ENCODE measurements around the gene FPGT.

DNA sequence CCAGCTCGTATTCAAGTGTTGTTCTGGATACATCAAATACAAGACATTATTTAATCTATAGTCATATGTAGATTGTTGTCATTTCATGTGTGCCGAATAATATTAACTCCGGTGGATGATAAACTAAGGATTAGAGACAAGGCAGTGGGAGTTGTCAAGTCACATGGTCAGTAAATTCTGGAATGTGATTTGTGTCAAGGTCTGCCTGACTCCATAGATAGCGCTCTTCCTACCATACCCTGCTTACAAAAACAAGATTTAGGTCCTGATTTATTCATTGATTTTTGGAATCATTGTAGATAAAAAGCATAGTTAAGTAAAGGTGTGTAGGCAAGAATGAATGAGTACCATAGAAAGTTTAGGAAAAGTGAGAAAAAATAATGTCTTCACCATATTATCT lies 39.7 kb downstream of the FPGT start:
- TF ChIP-seq POLR2AphosphoS5 (IDR thresholded peaks at IDR 0.05; ENCODE audit: borderline replicate concordance, low read depth, low read length): no peak
- TF ChIP-seq EZH2 (IDR thresholded peaks at IDR 0.05): no peak
